NCI-H82 (cell line): ENCODE results near the gene HOXB4.

Source experiments
- DNase-seq: peaks from one replicate; lab custom pipeline; 2025; lab: John Stamatoyannopoulos, UW

Gene HOXB4

DNA sequence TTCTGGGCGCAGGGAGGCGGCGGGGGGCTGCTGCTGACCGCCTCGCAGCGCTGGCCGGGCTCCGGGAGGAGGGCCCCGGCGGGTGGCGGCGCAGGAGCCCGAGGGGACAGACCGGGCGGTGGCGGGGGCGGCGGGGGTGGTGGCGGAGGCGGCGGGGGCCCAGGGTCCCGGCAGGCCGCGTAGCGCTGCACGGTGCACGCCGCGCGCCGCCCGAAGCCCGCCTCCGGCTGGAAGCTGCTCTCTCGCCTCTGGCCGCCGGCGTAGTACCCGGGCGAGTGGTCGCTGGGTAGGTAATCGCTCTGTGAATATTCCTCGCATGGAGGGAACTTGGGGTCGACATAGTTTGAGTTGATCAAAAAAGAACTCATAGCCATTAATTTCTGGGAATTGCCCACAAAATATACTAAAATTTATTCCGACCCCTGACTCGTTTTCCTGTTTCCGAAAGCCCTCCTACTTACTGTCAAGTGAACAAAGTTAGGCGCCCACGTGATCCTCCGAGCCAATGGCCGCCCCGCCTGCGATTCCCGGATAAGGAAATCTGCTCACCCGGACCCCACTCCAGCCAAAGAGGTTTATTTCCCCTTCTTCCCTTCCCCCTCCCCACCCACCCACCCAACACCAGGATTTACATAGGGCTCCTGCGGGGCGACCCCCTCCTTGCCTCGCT lies at the start of gene HOXB4:
Gene HOXB4, minus strand, starts transcription at position 405 of the 670 bp plus-strand sequence. Its CDS starts 31 bp downstream, at position 374.
- DNase-seq = no peak

DNA sequence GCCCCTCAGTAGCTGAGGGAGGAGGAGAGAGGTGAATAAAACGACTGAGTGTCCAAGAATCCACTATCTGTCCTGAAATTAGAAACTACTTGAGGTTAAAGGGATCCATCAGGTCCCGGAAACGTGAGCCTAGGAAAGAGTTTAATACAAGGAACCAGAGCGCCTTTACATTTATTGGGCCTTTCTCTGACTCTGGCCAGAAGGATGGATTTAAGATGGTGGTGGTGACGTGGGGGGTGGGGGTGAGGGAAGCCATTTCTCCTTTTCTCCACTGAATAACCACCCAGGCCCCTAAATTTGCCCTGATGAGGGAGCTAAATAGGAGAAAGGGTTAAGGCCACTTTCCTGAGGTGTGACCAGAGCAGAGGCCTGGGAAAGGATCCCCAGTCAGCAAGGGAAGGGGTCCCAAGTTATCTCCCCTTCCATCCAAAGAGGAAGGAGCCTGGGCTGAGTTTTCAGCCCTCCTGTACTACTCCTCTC lies 49.0 kb upstream of the HOXB4 start:
- DNase-seq = no peak

DNA sequence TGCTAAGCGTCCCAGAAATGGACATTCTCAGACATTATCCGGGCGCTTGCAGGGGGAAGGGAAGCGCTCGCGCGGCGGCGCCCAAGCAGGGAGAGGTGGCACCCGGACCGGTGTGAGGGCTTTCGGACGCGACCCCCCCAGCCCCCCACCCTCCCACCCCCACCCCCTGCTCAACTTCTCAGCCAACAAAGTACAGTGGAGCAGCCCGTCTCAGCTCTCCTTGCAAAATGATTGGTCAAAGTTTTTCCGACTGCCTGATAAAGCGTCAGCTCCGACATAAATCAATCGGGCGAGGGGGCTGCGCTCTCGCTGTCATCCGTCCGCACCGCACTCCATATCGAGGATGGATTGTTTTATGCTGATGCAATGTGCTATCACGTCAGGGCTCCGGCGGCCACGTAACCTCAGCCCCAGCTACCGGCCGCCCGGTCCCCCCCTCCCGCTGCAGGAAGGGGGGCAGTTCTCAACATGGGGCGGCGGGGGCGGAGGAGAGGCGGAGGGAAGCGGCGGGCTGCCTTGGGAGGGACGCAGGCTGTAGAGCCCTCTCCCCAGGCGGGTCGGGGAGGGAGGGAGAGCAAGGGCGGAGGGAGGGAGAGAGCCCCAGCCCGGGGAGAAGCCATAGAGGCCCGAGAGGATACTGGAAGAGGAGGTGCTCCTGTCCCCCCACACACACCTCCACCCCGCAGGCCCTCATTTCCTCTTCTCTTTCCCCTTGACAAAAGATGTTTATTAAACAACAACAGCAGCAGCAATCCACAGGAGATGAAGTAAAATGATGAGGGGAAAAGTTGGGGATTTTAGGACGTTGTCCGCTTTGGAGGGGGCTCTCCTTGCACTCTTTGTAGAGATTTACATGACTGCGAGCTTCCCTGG lies 48.3 kb upstream of the HOXB4 start, which contains the start of gene HOXB9:
Gene HOXB9, minus strand, starts transcription at position 114 of the 873 bp plus-strand sequence. Its CDS starts 89 bp downstream, at position 25.
- peak; percentile 17 for DNase-seq

- no peak for DNase-seq
Observed at GRCh38 chr17:48625495-48626244, 47.5 kb upstream of the HOXB4 start.

GRCh38 chr17:48624544-48625494 lies 46.7 kb upstream of the HOXB4 start:
- peak; percentile 67 for DNase-seq

DNA sequence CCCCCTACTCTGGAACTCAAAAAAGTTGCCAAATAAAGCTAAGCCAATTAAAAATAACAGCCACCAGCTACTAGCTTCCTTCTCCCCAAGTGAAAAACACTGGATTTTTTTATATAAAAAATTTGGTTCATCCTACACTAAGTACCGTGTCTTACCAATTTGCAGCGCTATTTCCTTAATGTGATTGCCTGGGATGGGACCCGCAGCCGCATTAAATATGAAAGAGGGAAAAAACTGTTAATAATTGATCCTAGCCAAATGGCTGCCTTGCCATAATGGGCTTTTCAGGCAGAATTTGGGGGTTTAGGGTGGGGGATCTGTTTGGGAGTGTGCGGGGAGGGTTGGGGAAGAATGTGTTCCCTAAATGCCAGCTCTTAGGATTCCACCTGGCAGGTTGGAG lies 46.0 kb upstream of the HOXB4 start:
- no peak for DNase-seq

DNA sequence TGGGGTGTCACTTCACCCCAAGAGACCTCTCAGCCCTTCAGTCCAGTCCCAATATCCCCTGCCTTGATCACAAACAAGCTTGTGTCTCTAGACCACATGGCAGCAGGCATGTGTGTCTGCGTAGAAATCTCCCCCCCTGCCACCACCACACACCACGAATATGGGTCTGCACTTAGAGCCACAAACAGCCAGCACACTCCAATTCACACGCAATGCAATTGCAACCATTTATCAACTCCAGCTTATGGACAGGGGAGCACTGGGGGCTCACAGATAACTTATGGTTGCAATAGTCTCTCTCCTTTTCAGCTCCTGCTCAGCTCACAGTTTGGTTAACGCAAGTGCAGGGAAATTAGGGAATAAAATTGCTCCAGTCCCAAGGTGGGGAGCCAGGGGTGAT lies 45.4 kb upstream of the HOXB4 start:
- no peak for DNase-seq

DNA sequence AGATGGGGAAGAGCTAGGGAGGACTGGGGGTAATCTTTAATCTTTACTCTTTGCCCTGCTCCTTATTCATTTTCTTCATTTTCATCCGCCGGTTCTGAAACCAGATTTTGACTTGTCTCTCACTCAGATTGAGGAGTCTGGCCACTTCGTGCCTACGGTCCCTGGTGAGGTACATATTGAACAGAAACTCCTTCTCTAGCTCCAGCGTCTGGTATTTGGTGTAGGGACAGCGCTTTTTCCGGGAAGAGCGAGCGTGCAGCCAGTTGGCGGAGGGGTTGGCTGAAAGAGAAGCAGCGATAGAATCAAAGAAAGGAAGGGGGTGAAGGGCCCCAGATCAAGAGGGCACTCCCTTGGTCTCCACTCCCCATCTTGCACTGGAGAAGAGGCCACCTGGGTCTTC lies 44.7 kb upstream of the HOXB4 start:
- DNase-seq = no peak

GRCh38 chr17:48621410-48622392 lies 43.6 kb upstream of the HOXB4 start:
- DNase-seq = no peak

GRCh38 chr17:48620461-48621139 lies 42.5 kb upstream of the HOXB4 start:
- no peak for DNase-seq

DNA sequence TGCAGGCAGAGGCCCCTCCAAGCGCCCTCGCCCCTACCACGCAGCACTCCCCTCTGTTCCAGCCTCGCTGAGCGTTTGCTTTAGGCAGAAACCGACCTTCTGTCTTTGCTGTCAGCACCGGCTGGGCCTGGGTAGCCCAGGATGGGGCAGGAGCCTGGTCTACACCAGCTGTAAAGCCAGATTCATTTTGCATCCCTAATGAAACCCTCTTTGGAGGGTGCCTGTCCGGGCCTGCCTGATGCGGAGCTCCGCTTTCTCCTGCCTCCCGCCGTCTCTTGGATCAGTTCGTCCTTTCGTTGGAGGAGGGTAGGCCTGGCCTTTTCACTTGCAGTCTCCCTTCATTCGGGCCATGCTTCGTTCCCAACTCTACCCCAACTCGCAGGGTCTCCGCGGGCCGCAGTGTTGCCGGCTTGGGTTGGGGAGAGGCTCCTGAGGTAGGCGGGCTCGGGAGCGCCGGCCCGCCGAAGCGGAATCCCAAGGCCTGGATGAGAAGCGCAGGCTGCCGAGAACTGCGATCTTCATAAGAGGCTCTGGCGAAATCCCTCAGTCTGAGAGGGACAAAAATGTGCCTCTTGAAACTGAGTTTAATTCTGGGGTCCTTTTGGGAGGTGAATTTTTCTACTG lies 41.8 kb upstream of the HOXB4 start:
- no peak for DNase-seq

DNA sequence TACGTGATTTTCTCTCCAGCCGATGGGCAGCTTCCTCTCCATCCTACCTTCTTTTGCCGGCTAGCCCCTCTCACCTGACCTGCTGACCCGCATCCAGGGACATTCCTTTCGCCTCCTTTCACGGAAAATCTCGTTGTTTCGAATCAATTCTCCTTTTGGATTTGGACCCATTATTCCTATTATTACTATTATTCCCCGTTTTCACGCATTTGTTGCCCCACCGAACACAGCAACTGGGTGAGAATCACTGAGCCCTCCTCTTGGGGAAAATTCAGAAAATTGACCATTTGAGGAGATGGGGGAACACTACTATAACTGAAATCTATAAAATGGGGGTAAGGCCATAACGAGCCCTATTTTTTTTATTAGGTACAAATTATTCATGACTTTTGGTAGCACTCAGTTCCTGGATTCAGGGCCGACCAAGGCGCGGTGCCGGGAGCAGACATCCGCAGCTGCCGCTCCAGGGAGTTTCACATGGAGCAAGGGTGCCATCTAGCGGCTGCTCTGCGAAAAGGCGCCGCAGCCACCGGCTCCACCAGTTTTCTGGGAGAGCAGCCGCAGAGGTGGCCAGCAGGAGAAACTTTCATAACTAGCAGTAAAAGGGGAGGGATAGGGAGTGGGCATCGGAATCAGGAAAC lies 40.2 kb upstream of the HOXB4 start:
- DNase-seq = peak; percentile 86

GRCh38 chr17:48617471-48618255 lies 39.5 kb upstream of the HOXB4 start:
- DNase-seq = no peak

- DNase-seq = no peak
Observed at GRCh38 chr17:48616717-48617470, 38.7 kb upstream of the HOXB4 start.

GRCh38 chr17:48615963-48616716 lies 38.0 kb upstream of the HOXB4 start:
- no peak for DNase-seq
